Vagina (tissue), 2 donors: ENCODE measurements around the gene CXorf49.
"Not testable (repeated sequence)": the region's sequence is repeated elsewhere in the genome, so short reads cannot be mapped to it uniquely, and the experiment has no call there.

Experiments
- CTCF ChIP-seq, 3 experiments: fragments of 450-650 bp in 2 of 3; fragments of 200-600 bp in 1 of 3; sonication (generic) in 1 of 3; IDR thresholded peaks; one replicate each; pipeline ENCODE4 v1.5.1; 2017 to 2019; ENCODE audit warnings: antibody characterized with exemption in 3 of 3, mild to moderate bottlenecking in 2 of 3, moderate library complexity in 2 of 3
- POLR2A ChIP-seq, 2 donors: fragments of 450-650 bp; IDR thresholded peaks; one replicate each; pipeline ENCODE4 v1.6.1; 2017; ENCODE audit warnings: antibody characterized with exemption in 2 of 2, mild to moderate bottlenecking in 2 of 2, moderate library complexity in 2 of 2
- POLR2AphosphoS5 ChIP-seq, 2 donors: sonication (generic); formaldehyde crosslinking; IDR thresholded peaks; one replicate each; pipeline ENCODE4 v1.9.0; 2017; ENCODE audit warnings: antibody characterized with exemption in 2 of 2, mild to moderate bottlenecking in 2 of 2, low read depth in 1 of 2; ENCODE audit not compliant: insufficient read depth in 1 of 2

GRCh38 chrX:71715551-71715950 is 2.5 kb downstream of the CXorf49 start:
- TF ChIP-seq CTCF (IDR thresholded peaks at IDR 0.05); POLR2A (IDR thresholded peaks at IDR 0.05); POLR2AphosphoS5 (IDR thresholded peaks at IDR 0.05; ENCODE audit: insufficient read depth in 1 of 2, low read depth in 1 of 2): not testable (repeated sequence)
